SU-DHL-6 (cell line): ENCODE measurements around the gene CMTM5.
"Not testable (repeated sequence)": the region's sequence is repeated elsewhere in the genome, so short reads cannot be mapped to it uniquely, and the experiment has no call there.

Source experiments
- H2AFZ ChIP-seq: fragments of 200-600 bp; sonication (generic); 2 replicates; pipeline ENCODE4 v1.6.1; 2014; ENCODE audit warnings: low read depth, mild to moderate bottlenecking, moderate library complexity, mixed read lengths, antibody characterized with exemption, low read length; ENCODE audit not compliant: severe bottlenecking
- H3F3A ChIP-seq: fragments of 200-600 bp; shearing (Covaris generic); 2 replicates; pipeline ENCODE4 v1.6.0; 2016; ENCODE audit warnings: antibody characterized with exemption, mild to moderate bottlenecking; ENCODE audit not compliant: insufficient read depth
- H3K27ac ChIP-seq: fragments of 200-600 bp; sonication (generic); 2 replicates; pipeline ENCODE4 v1.5.1; 2016; ENCODE audit warnings: low read depth, mild to moderate bottlenecking, low read length, moderate library complexity, mixed read lengths
- H3K27me3 ChIP-seq: fragments of 200-600 bp; sonication (generic), shearing (Covaris generic); 2 replicates; pipeline ENCODE4 v1.6.0; 2014; ENCODE audit warnings: mild to moderate bottlenecking, low read length
- H3K36me3 ChIP-seq: fragments of 200-600 bp; sonication (generic); 2 replicates; pipeline ENCODE4 v1.6.1; 2014; ENCODE audit warnings: mild to moderate bottlenecking, low read length, mixed read lengths
- H3K4me2 ChIP-seq: fragments of 300-600, 200-600 bp; shearing (Covaris generic), sonication (generic); 2 replicates; pipeline ENCODE4 v1.6.0; 2014; ENCODE audit warnings: low read length, low read depth, mild to moderate bottlenecking; ENCODE audit not compliant: poor library complexity, severe bottlenecking
- H3K4me3 ChIP-seq: fragments of 200-600 bp; sonication (generic); 2 replicates; pipeline ENCODE4 v1.5.1; 2014; ENCODE audit warnings: antibody characterized with exemption, low read length, mild to moderate bottlenecking, mixed read lengths; ENCODE audit not compliant: insufficient read depth, poor library complexity, severe bottlenecking
- H3K79me2 ChIP-seq: fragments of 200-600 bp; sonication (generic); 2 replicates; pipeline ENCODE4 v1.6.1; 2014; ENCODE audit warnings: mild to moderate bottlenecking, low read length, moderate library complexity; ENCODE audit not compliant: insufficient read depth
- H3K9ac ChIP-seq: fragments of 200-600 bp; sonication (generic); 2 replicates; pipeline ENCODE4 v1.7.0; 2014; ENCODE audit warnings: mild to moderate bottlenecking, low read length
- H3K9me2 ChIP-seq: fragments of 200-600 bp; sonication (generic); replicated peaks from 2 replicates; pipeline ENCODE4 v1.6.1; 2014; ENCODE audit warnings: low read length; ENCODE audit not compliant: insufficient read depth
- H3K9me3 ChIP-seq: fragments of 200-600 bp; sonication (generic); 2 replicates; pipeline ENCODE4 v1.6.1; 2014; ENCODE audit warnings: low read length, mixed read lengths; ENCODE audit not compliant: insufficient read depth
- H4K20me1 ChIP-seq: fragments of 200-600 bp; sonication (generic); 2 replicates; pipeline ENCODE4 v1.6.1; 2014; ENCODE audit warnings: low read depth, mild to moderate bottlenecking, antibody characterized with exemption, low read length, moderate library complexity, mixed read lengths
- CTCF ChIP-seq: fragments of 200-600 bp; sonication (generic); IDR thresholded peaks from one replicate; pipeline ENCODE4 v1.5.1; 2017; ENCODE audit warnings: antibody characterized with exemption, mild to moderate bottlenecking, low read length, moderate library complexity; ENCODE audit not compliant: insufficient read depth, poor library complexity, severe bottlenecking
- EZH2phosphoT487 ChIP-seq: fragments of 200-600 bp; sonication (generic), shearing (Covaris generic); conservative IDR thresholded peaks from 2 replicates; pipeline ENCODE4 v1.6.1; 2018; ENCODE audit warnings: mild to moderate bottlenecking, antibody characterized with exemption, low read length, moderate library complexity, mixed read lengths

The CMTM5 gene

GRCh38 chr14:23399136-23399535 lies 22.3 kb downstream of the CMTM5 start:
- no peaks in the 10 kb centered on the region for H3K79me2 ChIP-seq
- H3K4me3 ChIP-seq, result no peak overlapping the region
- H4K20me1 ChIP-seq, result no peaks in the 10 kb centered on the region
- H3K36me3 ChIP-seq, result no peaks in the 10 kb centered on the region
- H3K27me3 ChIP-seq, result no peaks in the 10 kb centered on the region
- TF ChIP-seq EZH2phosphoT487, result no peak
- no peak for TF ChIP-seq CTCF
- no peak overlapping the region for H3K9ac ChIP-seq
- H2AFZ ChIP-seq, result no peak overlapping the region
- H3K4me2 ChIP-seq, result no peak overlapping the region
- H3F3A ChIP-seq, result no peaks in the 10 kb centered on the region
- no peaks in the 10 kb centered on the region for H3K9me3 ChIP-seq
- no peak overlapping the region for H3K27ac ChIP-seq
- H3K9me2 ChIP-seq, result no peaks in the 10 kb centered on the region

GRCh38 chr14:23399591-23399990 lies 22.7 kb downstream of the CMTM5 start:
- H3K9me2 ChIP-seq, result no peaks in the 10 kb centered on the region
- no peak overlapping the region for H3K9ac ChIP-seq
- no peaks in the 10 kb centered on the region for H3F3A ChIP-seq
- no peak overlapping the region for H2AFZ ChIP-seq
- H3K27me3 ChIP-seq, result no peaks in the 10 kb centered on the region
- no peak overlapping the region for H3K27ac ChIP-seq
- no peak overlapping the region for H3K4me2 ChIP-seq
- no peaks in the 10 kb centered on the region for H4K20me1 ChIP-seq
- H3K79me2 ChIP-seq, result no peaks in the 10 kb centered on the region
- no peaks in the 10 kb centered on the region for H3K36me3 ChIP-seq
- TF ChIP-seq CTCF (no peak), EZH2phosphoT487 (no peak)
- no peak overlapping the region for H3K4me3 ChIP-seq
- H3K9me3 ChIP-seq, result no peaks in the 10 kb centered on the region

DNA sequence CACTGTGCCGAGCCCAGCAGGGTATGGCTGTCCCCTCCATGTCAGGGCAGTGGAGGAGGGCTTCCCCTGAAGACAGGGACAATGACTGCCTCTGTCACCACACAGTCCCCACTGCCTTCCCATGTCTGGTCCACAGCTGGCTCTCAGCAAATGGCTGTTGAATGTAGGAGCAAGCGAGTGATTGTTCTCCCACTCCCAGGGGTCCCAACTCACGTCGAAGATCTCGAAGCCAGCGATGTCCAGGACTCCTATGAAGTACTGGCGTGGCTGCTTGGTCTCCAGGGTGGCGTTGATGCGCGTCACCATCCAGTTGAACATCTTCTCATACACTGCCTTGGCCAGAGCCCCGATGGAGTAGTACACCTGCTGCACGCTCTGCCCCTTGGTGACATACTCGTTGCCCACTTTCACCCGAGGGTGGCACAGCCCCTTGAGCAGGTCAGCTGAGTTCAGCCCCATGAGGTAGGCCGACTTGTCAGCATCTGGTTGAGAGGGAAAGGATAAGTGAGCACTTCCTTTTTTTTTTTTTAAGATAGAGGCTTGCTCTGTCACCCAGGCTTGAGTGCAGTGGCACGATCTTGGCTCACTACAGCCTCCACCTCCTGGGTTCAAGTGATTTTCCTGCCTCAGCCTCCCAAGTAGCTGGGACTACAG lies 23.8 kb downstream of the CMTM5 start:
- H3K36me3 ChIP-seq, H3K4me3 ChIP-seq, H4K20me1 ChIP-seq, H3K9ac ChIP-seq, H3K27ac ChIP-seq, H3K79me2 ChIP-seq, H3F3A ChIP-seq, H3K9me2 ChIP-seq, H2AFZ ChIP-seq, H3K9me3 ChIP-seq, H3K27me3 ChIP-seq, H3K4me2 ChIP-seq: not testable (repeated sequence)

GRCh38 chr14:23401291-23401690 lies 24.4 kb downstream of the CMTM5 start:
- H3K36me3 ChIP-seq, result no peaks in the 10 kb centered on the region
- H3K79me2 ChIP-seq, result no peaks in the 10 kb centered on the region
- no peaks in the 10 kb centered on the region for H3K9me2 ChIP-seq
- H4K20me1 ChIP-seq, result no peaks in the 10 kb centered on the region
- no peak for TF ChIP-seq EZH2phosphoT487
- no peak for TF ChIP-seq CTCF
- H3K4me3 ChIP-seq, result no peak overlapping the region
- H3K27me3 ChIP-seq, result no peaks in the 10 kb centered on the region
- H3K9ac ChIP-seq, result no peak overlapping the region
- H3F3A ChIP-seq, result no peaks in the 10 kb centered on the region
- no peak overlapping the region for H2AFZ ChIP-seq
- no peak overlapping the region for H3K4me2 ChIP-seq
- H3K27ac ChIP-seq, result no peak overlapping the region
- no peaks in the 10 kb centered on the region for H3K9me3 ChIP-seq
